ENCODE results near the gene LCN1. TPM values are rescaled to one million over a fixed set of nuclear protein-coding genes. Genes with fewer than 3 reads are reported as not detected.
A peak's percentile ranks its signal among the peaks of the same experiment; 100 is the strongest.

Gene LCN1
- total and polyA plus RNA-seq, 2 of the 8 experiments (the other 6 are each of a cell fraction or from before 2014, with no cell fraction given): not detected

DNA sequence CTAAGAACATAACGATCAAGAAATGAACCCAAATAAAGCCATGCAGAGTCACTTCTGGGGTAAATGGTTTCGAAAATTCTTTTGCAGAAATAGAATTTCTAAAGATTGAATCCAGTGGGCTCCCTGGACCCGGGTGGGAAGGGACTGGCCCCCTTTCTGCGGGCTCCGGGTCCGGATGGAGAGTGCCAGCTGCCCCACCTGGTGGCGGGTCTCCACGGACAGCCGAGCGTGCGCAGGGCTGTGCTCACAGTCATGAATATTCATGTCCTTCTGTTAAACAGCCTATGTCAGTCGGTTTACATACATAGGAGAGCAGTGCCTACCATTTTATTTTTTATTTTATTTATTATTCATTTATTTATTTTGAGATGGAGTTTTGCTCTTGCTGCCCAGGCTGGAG lies 46.3 kb upstream of the LCN1 start:
- no peak overlapping the region for H2AK5ac ChIP-seq (ENCODE audit: low read depth, low read length)
- peaks cover 0 to 2% of the 10 kb centered on the region in 2 experiments for H4K20me1 ChIP-seq (replicated peaks in 1 of 2; ENCODE audit: control insufficient read depth in 1 of 2, insufficient read depth in 2 of 2, low read length in 2 of 2)
- no peak overlapping the region for H3K14ac ChIP-seq (ENCODE audit: insufficient read length)
- no peak overlapping the region for H4K91ac ChIP-seq (replicated peaks; ENCODE audit: insufficient read length, low read length)
- no peak overlapping the region for H3K9ac ChIP-seq (replicated peaks in 1 of 4; ENCODE audit: extremely low read depth in 1 of 4, low read depth in 3 of 4, low read length in 3 of 4)
- no peak overlapping the region for H2BK12ac ChIP-seq (ENCODE audit: low read depth, low read length)
- no peak overlapping the region for H2BK5ac ChIP-seq (ENCODE audit: low read depth, low read length)
- peaks cover 2% of the 10 kb centered on the region; the same call in 1 of the 2 replicates for H3K23me2 ChIP-seq (ENCODE audit: low read depth, low read length)
- H4K8ac ChIP-seq (ENCODE audit: extremely low read depth, insufficient read depth, low read length): no peak overlapping the region
- H3K9me3 ChIP-seq (ENCODE audit: insufficient read depth in 2 of 2, low read depth in 1 of 2, low read length in 1 of 2): no peaks in the 10 kb centered on the region
- no peak for FAIRE-seq
- H3K4me1 ChIP-seq (replicated peaks in 1 of 4; ENCODE audit: control insufficient read depth in 3 of 4, insufficient read depth in 4 of 4, low read length in 3 of 4): peaks cover 3 to 14% (median 8%) of the 10 kb centered on the region in 4 experiments
- H3K79me2 ChIP-seq (ENCODE audit: control insufficient read depth in 1 of 2, insufficient read depth in 2 of 2, low read length in 2 of 2): no peaks in the 10 kb centered on the region
- H2AFZ ChIP-seq (ENCODE audit: low read length): no peak overlapping the region
- H3K36me3 ChIP-seq (ENCODE audit: control insufficient read depth in 2 of 4, insufficient read depth in 4 of 4, low read length in 3 of 4): no peaks in the 10 kb centered on the region
- H3K27ac ChIP-seq (ENCODE audit: low read depth, low read length): no peak overlapping the region
- H3K4ac ChIP-seq (replicated peaks; ENCODE audit: insufficient read length, low read depth, low read length): no peak overlapping the region
- H3K23ac ChIP-seq (ENCODE audit: insufficient read length): no peak overlapping the region
- peak overlapping the region in 1 of 2 experiments; percentile 16; a peak in 1 of 4 replicates for H3K4me2 ChIP-seq (ENCODE audit: insufficient read depth in 1 of 2, low read depth in 2 of 2, low read length in 2 of 2)
- H4K5ac ChIP-seq (ENCODE audit: insufficient read length, low read depth, low read length): no peak overlapping the region
- no peak overlapping the region for H2BK15ac ChIP-seq (ENCODE audit: low read length)
- CTCF ChIA-PET (ENCODE audit: partially characterized antibody): interaction anchor here (1.3 to 7.0 kb wide), 5 partner anchors 20 to 64 kb away, joined by 3 to 47 read pairs (median 4); partner anchors contain the start of gene MRPS2
- H3K56ac ChIP-seq (replicated peaks; ENCODE audit: insufficient read length, low read depth, low read length): no peak overlapping the region
- WGBS, 2 experiments (ENCODE audit: extremely low coverage in 1 of 2, insufficient coverage in 1 of 2, insufficient read length in 1 of 2, insufficient replicate concordance in 2 of 2, low coverage in 1 of 2, low lambda C conversion rate in 2 of 2, missing lambda C conversion rate in 1 of 2): 21% methylated on average over 12 of the region's 12 CpGs; no CpG with 5 or more reads in 1 of the 2 experiments
- H2BK20ac ChIP-seq (ENCODE audit: low read length): no peak overlapping the region
- no peak overlapping the region for H3K18ac ChIP-seq (ENCODE audit: extremely low read depth, low read length)
- POLR2A ChIA-PET (ENCODE audit: partially characterized antibody): no interaction called here
- H3K79me1 ChIP-seq (ENCODE audit: low read depth, low read length): no peaks in the 10 kb centered on the region; the same call in 1 of the 2 replicates
- DNase-seq (ENCODE audit: low read depth in 1 of 2, low spot score in 2 of 2): peak in 1 of 2 experiments; percentile 83
- H3K4me3 ChIP-seq (ENCODE audit: extremely low read depth in 1 of 4, insufficient read depth in 2 of 4, low read depth in 3 of 4, low read length in 4 of 4): no peak overlapping the region
- no peak overlapping the region for H2BK120ac ChIP-seq (replicated peaks; ENCODE audit: low read depth, low read length)
- H3K27me3 ChIP-seq (replicated peaks in 1 of 4; ENCODE audit: control insufficient read depth in 3 of 4, extremely low read depth in 1 of 4, insufficient read depth in 3 of 4, low read length in 3 of 4): no peaks in the 10 kb centered on the region
- TF ChIP-seq SIN3A (conservative IDR thresholded peaks at IDR 0.05 in 1 of 2, IDR thresholded peaks at IDR 0.05 in 1 of 2; ENCODE audit: low read depth in 1 of 2, low read length in 2 of 2) (0 out of 4 replicates have a peak, but pooled peaks of 1 of the 2 experiments have one; percentile 29), SRF (IDR thresholded peaks at IDR 0.05; ENCODE audit: low read depth, low read length) (no peak), NRF1 (IDR thresholded peaks at IDR 0.05; ENCODE audit: low read depth, low read length) (peak; percentile 56), POU5F1 (IDR thresholded peaks at IDR 0.05; ENCODE audit: low read depth, low read length) (0 out of 2 replicates have a peak, but pooled peaks have one; percentile 61), TCF12 (IDR thresholded peaks at IDR 0.05; ENCODE audit: low read depth, low read length) (0 out of 2 replicates have a peak, but pooled peaks have one; percentile 25), BCL11A (IDR thresholded peaks at IDR 0.05; ENCODE audit: low read depth in 2 of 2, low read length in 2 of 2) (no peak)
- TF ChIP-seq, protein P1, sequence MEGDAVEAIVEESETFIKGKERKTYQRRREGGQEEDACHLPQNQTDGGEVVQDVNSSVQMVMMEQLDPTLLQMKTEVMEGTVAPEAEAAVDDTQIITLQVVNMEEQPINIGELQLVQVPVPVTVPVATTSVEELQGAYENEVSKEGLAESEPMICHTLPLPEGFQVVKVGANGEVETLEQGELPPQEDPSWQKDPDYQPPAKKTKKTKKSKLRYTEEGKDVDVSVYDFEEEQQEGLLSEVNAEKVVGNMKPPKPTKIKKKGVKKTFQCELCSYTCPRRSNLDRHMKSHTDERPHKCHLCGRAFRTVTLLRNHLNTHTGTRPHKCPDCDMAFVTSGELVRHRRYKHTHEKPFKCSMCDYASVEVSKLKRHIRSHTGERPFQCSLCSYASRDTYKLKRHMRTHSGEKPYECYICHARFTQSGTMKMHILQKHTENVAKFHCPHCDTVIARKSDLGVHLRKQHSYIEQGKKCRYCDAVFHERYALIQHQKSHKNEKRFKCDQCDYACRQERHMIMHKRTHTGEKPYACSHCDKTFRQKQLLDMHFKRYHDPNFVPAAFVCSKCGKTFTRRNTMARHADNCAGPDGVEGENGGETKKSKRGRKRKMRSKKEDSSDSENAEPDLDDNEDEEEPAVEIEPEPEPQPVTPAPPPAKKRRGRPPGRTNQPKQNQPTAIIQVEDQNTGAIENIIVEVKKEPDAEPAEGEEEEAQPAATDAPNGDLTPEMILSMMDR (IDR thresholded peaks at IDR 0.05; ENCODE audit: control extremely low read depth in 1 of 3, insufficient read depth in 1 of 3, low read depth in 1 of 3, low read length in 3 of 3): peak; percentile 60 to 80 (median 76)
- TF ChIP-seq, protein P2, sequence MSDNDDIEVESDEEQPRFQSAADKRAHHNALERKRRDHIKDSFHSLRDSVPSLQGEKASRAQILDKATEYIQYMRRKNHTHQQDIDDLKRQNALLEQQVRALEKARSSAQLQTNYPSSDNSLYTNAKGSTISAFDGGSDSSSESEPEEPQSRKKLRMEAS (IDR thresholded peaks at IDR 0.05): 0 out of 2 replicates have a peak, but pooled peaks have one; percentile 17
- TF ChIP-seq, protein P3, sequence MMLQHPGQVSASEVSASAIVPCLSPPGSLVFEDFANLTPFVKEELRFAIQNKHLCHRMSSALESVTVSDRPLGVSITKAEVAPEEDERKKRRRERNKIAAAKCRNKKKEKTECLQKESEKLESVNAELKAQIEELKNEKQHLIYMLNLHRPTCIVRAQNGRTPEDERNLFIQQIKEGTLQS (IDR thresholded peaks at IDR 0.05; ENCODE audit: insufficient read depth, low read depth, low read length): no peak

All from H1 (cell line).